Esophagus mucosa (tissue), 1 donor: ENCODE measurements around the gene SZRD1. TPM values are rescaled to one million over a fixed set of nuclear protein-coding genes. Genes with fewer than 3 reads are reported as not detected.

Experiments
- ATAC-seq: fragments of 200-7000 bp; cut with Tn5 transposase; one replicate; pipeline ENCODE4 v1.9.1; 2020
- total RNA-seq: library from RNA; stranded (reverse); gene quantifications from one replicate; pipeline ENCODE4 v1.2.4, GENCODE V29; 2023
- donor health status: DM: yes; HTN: yes; CAD: no.

Gene SZRD1
- total RNA-seq, 1 donor from 2014 or later: 89.9 TPM

DNA sequence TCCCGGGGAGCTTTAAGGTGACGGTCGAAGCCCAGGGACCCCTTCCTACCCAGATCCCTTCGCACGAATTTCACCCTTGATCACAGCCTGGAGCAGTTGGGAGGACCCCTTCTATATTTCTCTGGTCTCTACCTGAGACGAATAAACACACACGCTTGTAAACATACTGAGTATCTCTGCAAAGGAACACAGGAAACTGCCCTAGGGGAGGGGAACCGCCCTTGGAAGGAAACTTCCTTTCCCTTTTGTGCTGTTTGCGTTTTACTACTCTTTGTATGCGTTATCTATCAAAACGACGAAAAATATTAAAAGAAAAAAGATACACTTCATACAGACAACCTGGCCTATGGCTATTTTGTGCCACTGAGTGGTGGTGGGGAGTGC, 74.2 kb downstream of the SZRD1 start:
- ATAC-seq: peak; percentile 18

- ATAC-seq: no peak
Observed at GRCh38 chr1:16442265-16442664, 75.2 kb downstream of the SZRD1 start.

- ATAC-seq: no peak
Observed at GRCh38 chr1:16442941-16443340, 75.9 kb downstream of the SZRD1 start.

- ATAC-seq: no peak
Observed at GRCh38 chr1:16443975-16444770, 77.1 kb downstream of the SZRD1 start.

DNA sequence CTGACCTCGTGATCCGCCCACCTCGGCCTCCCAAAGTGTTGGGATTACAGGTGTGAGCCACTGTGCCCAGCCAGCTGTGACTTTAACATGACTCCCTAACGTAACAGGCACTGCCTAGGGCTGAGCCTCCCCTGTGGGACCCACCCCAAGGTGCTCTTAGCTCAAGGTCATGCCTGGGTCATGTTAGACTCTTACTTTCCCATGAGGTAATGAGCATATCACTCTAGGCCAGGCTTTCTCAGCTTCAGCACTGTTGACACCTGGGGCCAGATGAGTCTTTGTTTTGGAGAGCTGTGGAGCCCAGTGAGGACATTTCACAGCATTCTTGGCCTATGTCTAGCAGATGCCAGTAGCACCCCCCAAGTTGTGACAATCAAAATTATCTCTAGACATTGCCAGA, 78.0 kb downstream of the SZRD1 start:
- no peak for ATAC-seq

- ATAC-seq: no peak
Observed at GRCh38 chr1:16446116-16446515, 79.1 kb downstream of the SZRD1 start.

GRCh38 chr1:16447641-16448040, 80.6 kb downstream of the SZRD1 start:
- no peak for ATAC-seq

Other genes starting within 250 kb of the SZRD1 start
- gene EPHA2, start 211.2 kb upstream of the SZRD1 start, total RNA-seq: 146 TPM
- 21.9 TPM for gene ARHGEF19, start 154.6 kb upstream of the SZRD1 start, total RNA-seq
- gene CPLANE2, start 130.1 kb upstream of the SZRD1 start, total RNA-seq: 11.4 TPM
- 11.9 TPM for gene FBXO42, start 14.8 kb upstream of the SZRD1 start, total RNA-seq
- not detected for gene SPATA21, start 70.2 kb downstream of the SZRD1 start, total RNA-seq
- gene NECAP2, start 73.5 kb downstream of the SZRD1 start, total RNA-seq: 38.1 TPM
- 6,387 TPM for gene RNU1-1, start 147.0 kb downstream of the SZRD1 start, total RNA-seq
- 24.7 TPM for gene NBPF1, start 246.3 kb downstream of the SZRD1 start, total RNA-seq